Neuronal stem cell (in vitro differentiated cells): ENCODE data around the gene FILIP1L.

Experiments
- DNase-seq: peaks from one replicate; pipeline ENCODE4 v3.0.0-alpha.2; 2013; ENCODE audit warnings: low spot score
- H2AFZ ChIP-seq: one replicate; pipeline ENCODE4 v1.6.1; 2013; ENCODE audit warnings: mild to moderate bottlenecking, low read length, inconsistent platforms
- H2AK5ac ChIP-seq: 2 replicates; pipeline ENCODE4 v1.6.1; 2013; ENCODE audit warnings: low read depth, mild to moderate bottlenecking, inconsistent platforms, low read length, moderate library complexity, mixed read lengths
- H2BK120ac ChIP-seq: 2 replicates; pipeline ENCODE4 v1.6.1; 2013; ENCODE audit warnings: low read depth, mild to moderate bottlenecking, inconsistent platforms, low read length, moderate library complexity, mixed read lengths
- H2BK12ac ChIP-seq: one replicate; pipeline ENCODE4 v1.6.1; 2013; ENCODE audit warnings: low read length, inconsistent platforms
- H2BK15ac ChIP-seq: 2 replicates; pipeline ENCODE4 v1.6.1; 2013; ENCODE audit warnings: mild to moderate bottlenecking, low read length, inconsistent platforms, mixed read lengths
- H2BK5ac ChIP-seq: one replicate; pipeline ENCODE4 v1.6.1; 2013; ENCODE audit warnings: inconsistent platforms, mild to moderate bottlenecking, low read length, moderate library complexity
- H3K14ac ChIP-seq: one replicate; pipeline ENCODE4 v1.6.1; 2013; ENCODE audit warnings: low read length, inconsistent platforms
- H3K18ac ChIP-seq: 2 replicates; pipeline ENCODE4 v1.6.1; 2013; ENCODE audit warnings: low read length, inconsistent platforms
- H3K23ac ChIP-seq: 2 replicates; pipeline ENCODE4 v1.6.1; 2013; ENCODE audit warnings: low read depth, mild to moderate bottlenecking, mixed read lengths, low read length, inconsistent platforms; ENCODE audit not compliant: poor library complexity
- H3K27ac ChIP-seq: replicated peaks from 3 replicates; pipeline ENCODE4 v1.5.1; 2013; ENCODE audit warnings: low read length, inconsistent platforms
- H3K27me3 ChIP-seq, 3 experiments: 2 replicates each; pipeline ENCODE4 v1.6.1; 2013; ENCODE audit warnings: low read length in 3 of 3, mild to moderate bottlenecking in 2 of 3, inconsistent platforms in 1 of 3, low read depth in 1 of 3, mixed read lengths in 1 of 3, moderate library complexity in 1 of 3; ENCODE audit not compliant: control insufficient read depth in 3 of 3, insufficient read depth in 3 of 3
- H3K36me3 ChIP-seq, 2 donors: replicated peaks in 1 of 2; 2 replicates each; pipeline ENCODE4 v1.6.1; 2013; ENCODE audit warnings: low read length in 2 of 2; ENCODE audit not compliant: control insufficient read depth in 2 of 2, insufficient read depth in 2 of 2
- H3K4ac ChIP-seq: 2 replicates; pipeline ENCODE4 v1.6.1; 2013; ENCODE audit warnings: inconsistent platforms, mild to moderate bottlenecking, low read length, moderate library complexity
- H3K4me1 ChIP-seq, 2 donors: 1 replicate in 1 of 2; 2 replicates in 1 of 2; pipeline ENCODE4 v1.6.1; 2013; ENCODE audit warnings: low read length in 2 of 2, low read depth in 1 of 2; ENCODE audit not compliant: control insufficient read depth in 2 of 2, insufficient read depth in 1 of 2
- H3K4me2 ChIP-seq: one replicate; pipeline ENCODE4 v1.6.1; 2013; ENCODE audit warnings: mild to moderate bottlenecking, low read length, inconsistent platforms; ENCODE audit not compliant: insufficient read depth, poor library complexity, severe bottlenecking
- H3K4me3 ChIP-seq, 2 donors: 2 replicates each; pipeline ENCODE4 v1.5.1; 2013; ENCODE audit warnings: low read length in 2 of 2, mild to moderate bottlenecking in 2 of 2, inconsistent platforms in 1 of 2, moderate library complexity in 1 of 2
- H3K79me1 ChIP-seq: one replicate; pipeline ENCODE4 v1.6.1; 2013; ENCODE audit warnings: low read depth, mild to moderate bottlenecking, inconsistent platforms, low read length, moderate library complexity
- H3K9ac ChIP-seq: one replicate; pipeline ENCODE4 v1.6.1; 2013; ENCODE audit warnings: mild to moderate bottlenecking, low read depth, low read length, inconsistent platforms; ENCODE audit not compliant: poor library complexity
- H3K9me3 ChIP-seq, 2 donors: replicated peaks in 1 of 2; 2 replicates each; pipeline versions ENCODE3 to v1.6.1; 2013; ENCODE audit warnings: low read length in 2 of 2, mild to moderate bottlenecking in 2 of 2, inconsistent platforms in 1 of 2, low read depth in 1 of 2, mixed read lengths in 1 of 2, moderate library complexity in 1 of 2; ENCODE audit not compliant: control insufficient read depth in 2 of 2, insufficient read depth in 1 of 2
- H4K8ac ChIP-seq: one replicate; pipeline ENCODE4 v1.6.1; 2013; ENCODE audit warnings: low read depth, mild to moderate bottlenecking, inconsistent platforms, low read length, moderate library complexity
- H4K91ac ChIP-seq: one replicate; pipeline ENCODE4 v1.6.1; 2013; ENCODE audit warnings: low read length, low read depth, mild to moderate bottlenecking, inconsistent platforms; ENCODE audit not compliant: poor library complexity
- WGBS, 2 donors: extraction: QIAGEN DNeasy Blood & Tissue Kit; methylation state at CpG; one replicate each; pipeline ENCODE4 v1.1.7; 2013; ENCODE audit warnings: missing lambda C conversion rate in 2 of 2, mixed read lengths in 1 of 2; ENCODE audit not compliant: insufficient read length in 2 of 2, insufficient replicate concordance in 1 of 2; ENCODE audit errors: extremely low coverage in 2 of 2; 5-methylcytosine and 5-hydroxymethylcytosine counted together

The FILIP1L gene

GRCh38 chr3:99846477-99847160 is 267.7 kb downstream of the FILIP1L start:
- H2AFZ ChIP-seq, result no peak overlapping the region
- peaks cover 4% of the 10 kb centered on the region in 2 donors for H3K4me1 ChIP-seq
- no peak overlapping the region for H3K4me2 ChIP-seq
- H2BK5ac ChIP-seq, result no peak overlapping the region
- no peak overlapping the region for H3K9ac ChIP-seq
- H3K79me1 ChIP-seq, result no peaks in the 10 kb centered on the region
- H3K4ac ChIP-seq, result no peak overlapping the region
- no CpG with 5 or more reads among the region's 6 CpGs for WGBS, 2 donors
- H3K23ac ChIP-seq, result no peak overlapping the region
- no peak overlapping the region for H4K91ac ChIP-seq
- H3K14ac ChIP-seq, result no peak overlapping the region
- no peak for DNase-seq
- H3K9me3 ChIP-seq, result peaks cover 0 to 18% of the 10 kb centered on the region in 2 donors
- no peak overlapping the region for H2BK15ac ChIP-seq
- H2BK12ac ChIP-seq, result no peak overlapping the region
- H3K27me3 ChIP-seq, result no peaks in the 10 kb centered on the region
- peaks cover 0 to 27% of the 10 kb centered on the region in 2 donors for H3K36me3 ChIP-seq
- H3K4me3 ChIP-seq, result no peak overlapping the region
- no peak overlapping the region for H3K27ac ChIP-seq
- H2BK120ac ChIP-seq, result no peak overlapping the region
- no peak overlapping the region for H2AK5ac ChIP-seq
- no peak overlapping the region for H3K18ac ChIP-seq
- H4K8ac ChIP-seq, result no peak overlapping the region

- Histone ChIP-seq H3K4me3 (no peak overlapping the region), H2BK12ac (no peak overlapping the region), H2BK5ac (no peak overlapping the region), H3K27ac (no peak overlapping the region), H3K27me3 (no peaks in the 10 kb centered on the region), H3K4ac (no peak overlapping the region), H3K9ac (no peak overlapping the region), H2BK15ac (no peak overlapping the region), H3K9me3 (peaks cover 0 to 18% of the 10 kb centered on the region in 2 donors), H3K4me2 (no peak overlapping the region), H4K8ac (no peak overlapping the region), H2BK120ac (no peak overlapping the region), H3K79me1 (no peaks in the 10 kb centered on the region), H3K4me1 (peaks cover 4% of the 10 kb centered on the region in 2 donors), H2AK5ac (no peak overlapping the region), H3K36me3 (peaks cover 0 to 27% of the 10 kb centered on the region in 2 donors), H3K14ac (no peak overlapping the region), H3K23ac (no peak overlapping the region), H2AFZ (no peak overlapping the region), H3K18ac (no peak overlapping the region), H4K91ac (no peak overlapping the region)
- DNase-seq, result no peak
- no CpG with 5 or more reads among the region's 2 CpGs for WGBS, 2 donors
These were observed 268.3 kb downstream of the FILIP1L start for GRCh38 chr3:99845999-99846398.

- Histone ChIP-seq H3K36me3 (peaks cover 0 to 22% of the 10 kb centered on the region in 2 donors), H3K23ac (no peak overlapping the region), H3K18ac (no peak overlapping the region), H3K79me1 (no peaks in the 10 kb centered on the region), H4K8ac (no peak overlapping the region), H2BK15ac (no peak overlapping the region), H3K4me2 (no peak overlapping the region), H3K9ac (no peak overlapping the region), H3K4ac (no peak overlapping the region), H2AK5ac (no peak overlapping the region), H3K27me3 (no peaks in the 10 kb centered on the region), H3K4me1 (peaks cover 2 to 4% of the 10 kb centered on the region in 2 donors), H3K4me3 (no peak overlapping the region), H4K91ac (no peak overlapping the region), H2BK120ac (no peak overlapping the region), H2BK5ac (no peak overlapping the region), H2BK12ac (no peak overlapping the region), H2AFZ (no peak overlapping the region), H3K27ac (no peak overlapping the region), H3K9me3 (peaks cover 0 to 13% of the 10 kb centered on the region in 2 donors), H3K14ac (no peak overlapping the region)
- no peak for DNase-seq
- WGBS, 2 donors, result no CpG with 5 or more reads among the region's 4 CpGs
These were observed 269.0 kb downstream of the FILIP1L start for GRCh38 chr3:99845331-99845730.

GRCh38 chr3:99843590-99844258 is 270.6 kb downstream of the FILIP1L start:
- Histone ChIP-seq H3K9ac (no peak overlapping the region), H3K79me1 (peaks cover 1% of the 10 kb centered on the region), H3K4me3 (no peak overlapping the region), H4K8ac (no peak overlapping the region), H3K27me3 (no peaks in the 10 kb centered on the region), H2BK12ac (no peak overlapping the region), H3K9me3 (peaks cover 0 to 4% of the 10 kb centered on the region in 2 donors), H2AK5ac (no peak overlapping the region), H3K27ac (no peak overlapping the region), H2AFZ (no peak overlapping the region), H3K4me1 (peaks cover 2 to 4% of the 10 kb centered on the region in 2 donors), H2BK5ac (no peak overlapping the region), H3K18ac (no peak overlapping the region), H3K36me3 (peaks cover 0 to 6% of the 10 kb centered on the region in 2 donors), H3K23ac (no peak overlapping the region), H4K91ac (no peak overlapping the region), H3K4ac (no peak overlapping the region), H2BK15ac (no peak overlapping the region), H3K14ac (no peak overlapping the region), H2BK120ac (no peak overlapping the region), H3K4me2 (no peak overlapping the region)
- DNase-seq, result no peak
- no CpG with 5 or more reads among the region's 10 CpGs for WGBS, 2 donors
